GM23338 (cell line): ENCODE results near the gene RASSF7. TPM values are rescaled to one million over a fixed set of nuclear protein-coding genes. Genes with fewer than 3 reads are reported as not detected.

Experiments used
- ATAC-seq: fragments of 200-7000 bp; cut with Tn5 transposase; 3 replicates; pipeline ENCODE4 v1.9.1; 2020
- DNase-seq: peaks from one replicate; pipeline ENCODE4 v3.0.0-alpha.2; 2015; ENCODE audit warnings: low spot score
- H2AFZ ChIP-seq: fragments of 200-600 bp; sonication (generic); 2 replicates; pipeline ENCODE4 v1.8.0; 2016; ENCODE audit warnings: antibody characterized with exemption, mild to moderate bottlenecking, moderate library complexity
- H3F3A ChIP-seq: fragments of 200-600 bp; sonication (generic); replicated peaks from 2 replicates; pipeline ENCODE4 v1.8.0; 2017; ENCODE audit warnings: antibody characterized with exemption, mixed run types, low read depth
- H3K27ac ChIP-seq: fragments of 200-600 bp; sonication (generic); 2 replicates; pipeline ENCODE4 v1.6.1; 2016; ENCODE audit warnings: low read depth
- H3K27me3 ChIP-seq: fragments of 200-600 bp; sonication (generic); 2 replicates; pipeline ENCODE4 v1.8.0; 2016; ENCODE audit warnings: mild to moderate bottlenecking, mixed run types, moderate library complexity; ENCODE audit not compliant: insufficient read depth
- H3K36me3 ChIP-seq: fragments of 200-600 bp; sonication (generic); 2 replicates; pipeline ENCODE4 v1.8.0; 2016; ENCODE audit warnings: mild to moderate bottlenecking; ENCODE audit not compliant: insufficient read depth
- H3K4me1 ChIP-seq: fragments of 200-600 bp; sonication (generic); 2 replicates; pipeline ENCODE4 v1.8.0; 2016; ENCODE audit warnings: mild to moderate bottlenecking, moderate library complexity; ENCODE audit not compliant: insufficient read depth
- H3K4me2 ChIP-seq: fragments of 200-600 bp; sonication (generic); 2 replicates; pipeline ENCODE4 v1.7.1; 2017; ENCODE audit warnings: mixed run types
- H3K4me3 ChIP-seq: fragments of 200-600 bp; sonication (generic); 2 replicates; pipeline ENCODE4 v1.6.1; 2016; ENCODE audit warnings: mixed run types
- H3K79me2 ChIP-seq: fragments of 200-600 bp; sonication (generic); replicated peaks from 2 replicates; pipeline ENCODE4 v1.8.0; 2017; ENCODE audit warnings: mild to moderate bottlenecking; ENCODE audit not compliant: insufficient read depth
- H3K9me2 ChIP-seq: fragments of 200-600 bp; sonication (generic); 2 replicates; pipeline ENCODE4 v1.8.0; 2017; ENCODE audit not compliant: insufficient read depth
- H4K20me1 ChIP-seq: fragments of 200-600 bp; sonication (generic); replicated peaks from 2 replicates; pipeline ENCODE4 v1.8.0; 2017; ENCODE audit warnings: mild to moderate bottlenecking; ENCODE audit not compliant: insufficient read depth
- H3K27ac Mint-ChIP-seq: 2 replicates; pipeline ENCODE4 v1.8.0; 2020; ENCODE audit warnings: inconsistent platforms, mild to moderate bottlenecking, moderate library complexity, mixed read lengths
- H3K27me3 Mint-ChIP-seq: 3 replicates; pipeline ENCODE4 v1.8.0; 2022; ENCODE audit warnings: low read depth, mild to moderate bottlenecking, moderate library complexity, mixed read lengths, inconsistent platforms; ENCODE audit not compliant: insufficient read depth, poor library complexity
- H3K36me3 Mint-ChIP-seq: 3 replicates; pipeline ENCODE4 v1.8.0; 2021; ENCODE audit warnings: low read depth, mild to moderate bottlenecking, inconsistent platforms, moderate library complexity, mixed read lengths
- H3K4me1 Mint-ChIP-seq: 3 replicates; pipeline ENCODE4 v1.8.0; 2020; ENCODE audit warnings: mild to moderate bottlenecking, inconsistent platforms, mixed read lengths
- H3K4me3 Mint-ChIP-seq: 3 replicates; pipeline ENCODE4 v1.8.0; 2021; ENCODE audit warnings: moderate library complexity, mild to moderate bottlenecking, inconsistent platforms, mixed read lengths
- H3K9me3 Mint-ChIP-seq: 3 replicates; pipeline ENCODE4 v1.8.0; 2020; ENCODE audit warnings: moderate library complexity, mild to moderate bottlenecking, inconsistent platforms, mixed read lengths
- CREB1 ChIP-seq: fragments of 250-450 bp; sonication (Bioruptor Pico); IDR thresholded peaks from 2 replicates; pipeline ENCODE4 v1.5.0; 2020; ENCODE audit warnings: low read depth, mild to moderate bottlenecking, moderate library complexity
- CTCF ChIP-seq, 2 experiments: fragments of 200-600 bp in 1 of 2; sonication (generic) in 1 of 2; conservative IDR thresholded peaks; 2 replicates each; pipeline versions ENCODE4 v1.5.1 to v1.6.1; 2016 to 2017; ENCODE audit warnings: antibody characterized with exemption in 2 of 2, low read depth in 2 of 2, mild to moderate bottlenecking in 2 of 2, moderate library complexity in 1 of 2
- EZH2 ChIP-seq: fragments of 200-600 bp; sonication (generic); IDR thresholded peaks from one replicate; pipeline ENCODE4 v1.8.0; 2017; ENCODE audit warnings: antibody characterized with exemption, mild to moderate bottlenecking, low read depth; ENCODE audit not compliant: unreplicated experiment
- EZH2phosphoT487 ChIP-seq: fragments of 200-600 bp; sonication (generic); IDR thresholded peaks from one replicate; pipeline ENCODE4 v1.8.1; 2018; ENCODE audit warnings: antibody characterized with exemption; ENCODE audit not compliant: unreplicated experiment
- JUNB ChIP-seq: IDR thresholded peaks from one replicate; pipeline ENCODE4 v1.6.1; 2016; ENCODE audit warnings: antibody characterized with exemption; ENCODE audit not compliant: unreplicated experiment
- NANOG ChIP-seq: IDR thresholded peaks from 2 replicates; pipeline ENCODE4 v1.6.1; 2016; ENCODE audit warnings: antibody characterized with exemption, borderline replicate concordance
- POLR2AphosphoS5 ChIP-seq: IDR thresholded peaks from 2 replicates; pipeline ENCODE4 v1.6.1; 2016; ENCODE audit warnings: antibody characterized with exemption, low read depth
- ZNF114 ChIP-seq: fragments of 250-450 bp; sonication (Bioruptor Pico); IDR thresholded peaks from 2 replicates; pipeline ENCODE4 v1.5.0; 2020; ENCODE audit warnings: mild to moderate bottlenecking, moderate library complexity
- ZNF331 ChIP-seq: fragments of 250-450 bp; sonication (Bioruptor Pico); IDR thresholded peaks from 2 replicates; pipeline ENCODE4 v1.5.0; 2020; ENCODE audit warnings: low read depth, mild to moderate bottlenecking, moderate library complexity
- ZNF462 ChIP-seq: fragments of 250-450 bp; sonication (Bioruptor Pico); IDR thresholded peaks from 2 replicates; pipeline ENCODE4 v1.5.0; 2020; ENCODE audit warnings: mild to moderate bottlenecking, moderate library complexity
- polyA plus RNA-seq: library from polyadenylated mRNA; unstranded; fragments of >200 nt; fragmentation: Nextera tagmentation; extraction: Ambion mirVana; gene quantifications from 2 replicates; pipeline ENCODE4 v1.2.1, GENCODE V29; 2016
- total RNA-seq: library from RNA; depleted of rRNA; stranded (reverse); fragments of >200 nt; shearing (Covaris generic); gene quantifications from 2 replicates; pipeline ENCODE4 v1.2.3, GENCODE V29; 2014
- TF ChIP-seq, protein P1 (sequence below): IDR thresholded peaks from one replicate; pipeline ENCODE4 v1.6.1; 2018; ENCODE audit warnings: antibody characterized with exemption; ENCODE audit not compliant: unreplicated experiment
- TF ChIP-seq, protein P2 (sequence below): IDR thresholded peaks from 2 replicates; pipeline ENCODE4 v1.6.1; 2016; ENCODE audit warnings: antibody characterized with exemption

Gene RASSF7
- total and polyA plus RNA-seq, 2 experiments from 2014 or later: 39.6 to 64.8 TPM

- TF ChIP-seq, protein P1, sequence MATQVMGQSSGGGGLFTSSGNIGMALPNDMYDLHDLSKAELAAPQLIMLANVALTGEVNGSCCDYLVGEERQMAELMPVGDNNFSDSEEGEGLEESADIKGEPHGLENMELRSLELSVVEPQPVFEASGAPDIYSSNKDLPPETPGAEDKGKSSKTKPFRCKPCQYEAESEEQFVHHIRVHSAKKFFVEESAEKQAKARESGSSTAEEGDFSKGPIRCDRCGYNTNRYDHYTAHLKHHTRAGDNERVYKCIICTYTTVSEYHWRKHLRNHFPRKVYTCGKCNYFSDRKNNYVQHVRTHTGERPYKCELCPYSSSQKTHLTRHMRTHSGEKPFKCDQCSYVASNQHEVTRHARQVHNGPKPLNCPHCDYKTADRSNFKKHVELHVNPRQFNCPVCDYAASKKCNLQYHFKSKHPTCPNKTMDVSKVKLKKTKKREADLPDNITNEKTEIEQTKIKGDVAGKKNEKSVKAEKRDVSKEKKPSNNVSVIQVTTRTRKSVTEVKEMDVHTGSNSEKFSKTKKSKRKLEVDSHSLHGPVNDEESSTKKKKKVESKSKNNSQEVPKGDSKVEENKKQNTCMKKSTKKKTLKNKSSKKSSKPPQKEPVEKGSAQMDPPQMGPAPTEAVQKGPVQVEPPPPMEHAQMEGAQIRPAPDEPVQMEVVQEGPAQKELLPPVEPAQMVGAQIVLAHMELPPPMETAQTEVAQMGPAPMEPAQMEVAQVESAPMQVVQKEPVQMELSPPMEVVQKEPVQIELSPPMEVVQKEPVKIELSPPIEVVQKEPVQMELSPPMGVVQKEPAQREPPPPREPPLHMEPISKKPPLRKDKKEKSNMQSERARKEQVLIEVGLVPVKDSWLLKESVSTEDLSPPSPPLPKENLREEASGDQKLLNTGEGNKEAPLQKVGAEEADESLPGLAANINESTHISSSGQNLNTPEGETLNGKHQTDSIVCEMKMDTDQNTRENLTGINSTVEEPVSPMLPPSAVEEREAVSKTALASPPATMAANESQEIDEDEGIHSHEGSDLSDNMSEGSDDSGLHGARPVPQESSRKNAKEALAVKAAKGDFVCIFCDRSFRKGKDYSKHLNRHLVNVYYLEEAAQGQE: no peak
- TF ChIP-seq EZH2phosphoT487 (no peak), JUNB (no peak), POLR2AphosphoS5 (no peak)
These were observed 44.7 kb downstream of the RASSF7 start (continued) for GRCh38 chr11:605286-606129.

- DNase-seq (no peak), ATAC-seq (peak; percentile 17; the same call in 2 of the 3 replicates)
- H3K4me2 ChIP-seq: no peak overlapping the region
- Mint-ChIP-seq H3K4me1 (no peaks in the 10 kb centered on the region; the same call in 2 of the 3 replicates), H3K27ac (no peak overlapping the region), H3K9me3 (no peaks in the 10 kb centered on the region), H3K4me3 (no peak overlapping the region), H3K36me3 (peaks cover 59% of the 10 kb centered on the region), H3K27me3 (peaks cover 13% of the 10 kb centered on the region)
- H3F3A ChIP-seq: peaks cover 21% of the 10 kb centered on the region
- H3K79me2 ChIP-seq: 0 out of 2 replicates have a peak, but pooled peaks cover 4% of the 10 kb centered on the region
- H3K9me2 ChIP-seq: no peaks in the 10 kb centered on the region
- H3K4me1 ChIP-seq: no peaks in the 10 kb centered on the region
- H4K20me1 ChIP-seq: peaks cover 3% of the 10 kb centered on the region; the same call in 1 of the 2 replicates
- no peak overlapping the region for H3K4me3 ChIP-seq
- H3K27me3 ChIP-seq: no peaks in the 10 kb centered on the region
- H2AFZ ChIP-seq: no peak overlapping the region
- no peak overlapping the region for H3K27ac ChIP-seq
- peaks cover 34% of the 10 kb centered on the region for H3K36me3 ChIP-seq
- TF ChIP-seq ZNF114 (CRISPR knock-in tag) (no peak), EZH2 (no peak), CTCF (conservative IDR thresholded peaks at IDR 0.05; ENCODE audit: low read depth in 2 of 2) (no peak), ZNF462 (CRISPR knock-in tag) (no peak), EZH2phosphoT487 (no peak), CREB1 (no peak), NANOG (no peak), ZNF331 (CRISPR knock-in tag) (no peak)
- TF ChIP-seq, protein P2, sequence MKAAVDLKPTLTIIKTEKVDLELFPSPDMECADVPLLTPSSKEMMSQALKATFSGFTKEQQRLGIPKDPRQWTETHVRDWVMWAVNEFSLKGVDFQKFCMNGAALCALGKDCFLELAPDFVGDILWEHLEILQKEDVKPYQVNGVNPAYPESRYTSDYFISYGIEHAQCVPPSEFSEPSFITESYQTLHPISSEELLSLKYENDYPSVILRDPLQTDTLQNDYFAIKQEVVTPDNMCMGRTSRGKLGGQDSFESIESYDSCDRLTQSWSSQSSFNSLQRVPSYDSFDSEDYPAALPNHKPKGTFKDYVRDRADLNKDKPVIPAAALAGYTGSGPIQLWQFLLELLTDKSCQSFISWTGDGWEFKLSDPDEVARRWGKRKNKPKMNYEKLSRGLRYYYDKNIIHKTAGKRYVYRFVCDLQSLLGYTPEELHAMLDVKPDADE: no peak
These were observed 45.5 kb downstream of the RASSF7 start for GRCh38 chr11:606245-606644.
